ENCODE data around the gene ZHX3.

The ZHX3 gene

DNA sequence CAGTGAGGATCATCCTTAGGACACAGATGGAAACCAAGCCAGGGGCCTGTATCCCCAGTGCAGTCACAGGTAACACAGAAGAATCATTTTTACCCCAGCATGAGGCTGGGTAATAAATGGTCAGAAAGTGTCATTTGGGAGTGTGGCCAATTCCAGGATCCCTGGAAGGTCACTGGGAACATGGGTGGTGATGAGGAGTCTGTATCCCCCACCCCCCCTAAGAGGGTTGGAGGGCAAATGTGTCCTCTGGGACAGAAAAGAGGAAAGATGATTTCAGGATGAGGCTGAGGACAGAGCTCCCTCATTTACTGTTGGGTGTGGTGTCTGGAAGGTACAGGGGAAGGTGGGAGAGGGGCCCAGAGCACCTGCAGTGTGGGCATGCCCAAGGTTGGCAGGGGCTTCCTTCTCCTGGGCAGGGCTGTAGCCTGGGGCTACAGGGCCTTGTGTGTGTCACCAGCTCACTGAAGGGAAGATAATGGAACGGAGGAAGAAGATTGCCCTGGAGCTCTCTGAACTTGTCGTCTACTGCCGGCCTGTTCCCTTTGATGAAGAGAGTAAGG is 145.7 kb downstream of the ZHX3 start:
- no peaks in the 10 kb centered on the region for H3F3A ChIP-seq (ENCODE audit: control insufficient read depth, insufficient read depth)
- no peak for TF ChIP-seq CTCF (IDR thresholded peaks at IDR 0.05; ENCODE audit: low read depth, low read length, poor library complexity, severe bottlenecking)
- TF ChIP-seq EZH2phosphoT487 (IDR thresholded peaks at IDR 0.05; ENCODE audit: borderline replicate concordance, low read length) = no peak
- no peak overlapping the region for H3K27ac ChIP-seq (ENCODE audit: low read depth, low read length)
- no peaks in the 10 kb centered on the region for H4K20me1 ChIP-seq (ENCODE audit: control insufficient read depth, insufficient read depth, low read depth, low read length)
- no peak overlapping the region for H3K4me2 ChIP-seq (ENCODE audit: low read length)
- no peaks in the 10 kb centered on the region for H3K4me1 ChIP-seq (ENCODE audit: control insufficient read depth, low read length)
- no peaks in the 10 kb centered on the region for H3K79me2 ChIP-seq (ENCODE audit: control insufficient read depth, low read length)
- no peak overlapping the region for H3K4me3 ChIP-seq (ENCODE audit: low read length)
- no peaks in the 10 kb centered on the region for H3K9me2 ChIP-seq (replicated peaks; ENCODE audit: control insufficient read depth, low read length)
- no peaks in the 10 kb centered on the region for H3K9me3 ChIP-seq (ENCODE audit: control insufficient read depth, insufficient read depth, low read length)
- H3K36me3 ChIP-seq (ENCODE audit: control insufficient read depth, low read length) = peaks cover 67% of the 10 kb centered on the region
- no peaks in the 10 kb centered on the region for H3K27me3 ChIP-seq (ENCODE audit: control insufficient read depth, low read length)

GRCh38 chr20:41170386-41171105 is 147.0 kb downstream of the ZHX3 start:
- Histone ChIP-seq H3K4me2 (ENCODE audit: low read length) (no peak overlapping the region), H3F3A (ENCODE audit: control insufficient read depth, insufficient read depth) (no peaks in the 10 kb centered on the region), H3K9me2 (replicated peaks; ENCODE audit: control insufficient read depth, low read length) (no peaks in the 10 kb centered on the region), H3K36me3 (ENCODE audit: control insufficient read depth, low read length) (peaks cover 74% of the 10 kb centered on the region), H3K4me1 (ENCODE audit: control insufficient read depth, low read length) (no peaks in the 10 kb centered on the region), H3K79me2 (ENCODE audit: control insufficient read depth, low read length) (no peaks in the 10 kb centered on the region), H3K27me3 (ENCODE audit: control insufficient read depth, low read length) (no peaks in the 10 kb centered on the region), H3K4me3 (ENCODE audit: low read length) (no peak overlapping the region), H4K20me1 (ENCODE audit: control insufficient read depth, insufficient read depth, low read depth, low read length) (no peaks in the 10 kb centered on the region), H3K27ac (ENCODE audit: low read depth, low read length) (no peak overlapping the region), H3K9me3 (ENCODE audit: control insufficient read depth, insufficient read depth, low read length) (no peaks in the 10 kb centered on the region)
- TF ChIP-seq CTCF (IDR thresholded peaks at IDR 0.05; ENCODE audit: low read depth, low read length, poor library complexity, severe bottlenecking) (no peak), EZH2phosphoT487 (IDR thresholded peaks at IDR 0.05; ENCODE audit: borderline replicate concordance, low read length) (no peak)

DNA sequence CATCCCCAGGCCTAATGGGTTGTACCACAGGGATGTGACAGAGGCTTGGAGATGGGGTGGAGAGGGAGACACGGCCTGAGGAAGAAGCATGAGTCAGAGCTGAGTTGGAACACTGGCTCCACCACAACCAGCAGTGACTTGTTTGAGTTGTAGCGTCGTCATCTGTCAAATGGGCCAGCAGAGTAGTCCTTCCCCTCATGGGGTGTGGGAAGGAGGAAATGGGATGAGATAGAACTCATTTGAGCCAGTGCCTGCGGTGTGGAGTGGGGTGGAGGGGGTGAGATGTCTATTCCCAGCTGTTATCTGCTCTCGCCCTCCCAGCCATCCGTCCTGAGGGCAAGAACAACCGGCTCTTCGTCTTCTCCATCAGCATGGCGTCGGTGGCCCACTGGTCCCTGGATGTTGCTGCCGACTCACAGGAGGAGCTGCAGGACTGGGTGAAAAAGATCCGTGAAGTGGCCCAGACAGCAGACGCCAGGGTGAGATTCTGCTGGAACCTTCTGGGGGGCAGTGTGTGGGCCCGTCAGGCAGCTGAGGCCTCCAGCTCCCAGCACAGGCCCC is 147.7 kb downstream of the ZHX3 start:
- no peaks in the 10 kb centered on the region for H3K27me3 ChIP-seq (ENCODE audit: control insufficient read depth, low read length)
- TF ChIP-seq EZH2phosphoT487 (IDR thresholded peaks at IDR 0.05; ENCODE audit: borderline replicate concordance, low read length) = no peak
- TF ChIP-seq CTCF (IDR thresholded peaks at IDR 0.05; ENCODE audit: low read depth, low read length, poor library complexity, severe bottlenecking) = no peak
- H3K9me2 ChIP-seq (replicated peaks; ENCODE audit: control insufficient read depth, low read length) = no peaks in the 10 kb centered on the region
- H3K36me3 ChIP-seq (ENCODE audit: control insufficient read depth, low read length) = peaks cover 77% of the 10 kb centered on the region
- no peak overlapping the region for H3K4me3 ChIP-seq (ENCODE audit: low read length)
- H3K27ac ChIP-seq (ENCODE audit: low read depth, low read length) = no peak overlapping the region
- H3K79me2 ChIP-seq (ENCODE audit: control insufficient read depth, low read length) = no peaks in the 10 kb centered on the region
- H3K9me3 ChIP-seq (ENCODE audit: control insufficient read depth, insufficient read depth, low read length) = no peaks in the 10 kb centered on the region
- H3K4me2 ChIP-seq (ENCODE audit: low read length) = no peak overlapping the region
- H3F3A ChIP-seq (ENCODE audit: control insufficient read depth, insufficient read depth) = no peaks in the 10 kb centered on the region
- H4K20me1 ChIP-seq (ENCODE audit: control insufficient read depth, insufficient read depth, low read depth, low read length) = no peaks in the 10 kb centered on the region
- H3K4me1 ChIP-seq (ENCODE audit: control insufficient read depth, low read length) = no peaks in the 10 kb centered on the region

All from DOHH2 (cell line).